Ishikawa (cell line): Measurements from ENCODE around the gene EHMT2.

Source experiments
- CEBPB ChIP-seq: IDR thresholded peaks from 2 replicates; pipeline ENCODE4 v1.6.1; 2012
- EP300 ChIP-seq: IDR thresholded peaks from 2 replicates; pipeline ENCODE4 v1.6.1; 2012; ENCODE audit warnings: borderline replicate concordance
- FOXM1 ChIP-seq: IDR thresholded peaks from 2 replicates; pipeline ENCODE4 v1.6.1; 2012; ENCODE audit warnings: low read depth, borderline replicate concordance
- MAX ChIP-seq: IDR thresholded peaks from 2 replicates; pipeline ENCODE4 v1.6.1; 2012
- RAD21 ChIP-seq: IDR thresholded peaks from 2 replicates; pipeline ENCODE4 v1.6.1; 2012; ENCODE audit warnings: low read depth
- TAF1 ChIP-seq: IDR thresholded peaks from 2 replicates; pipeline ENCODE4 v1.6.1; 2012; ENCODE audit warnings: low read depth, mild to moderate bottlenecking
- TF ChIP-seq, protein P1 (sequence below): IDR thresholded peaks from 2 replicates; pipeline ENCODE4 v1.6.1; 2012; ENCODE audit warnings: low read depth, mild to moderate bottlenecking

DNA sequence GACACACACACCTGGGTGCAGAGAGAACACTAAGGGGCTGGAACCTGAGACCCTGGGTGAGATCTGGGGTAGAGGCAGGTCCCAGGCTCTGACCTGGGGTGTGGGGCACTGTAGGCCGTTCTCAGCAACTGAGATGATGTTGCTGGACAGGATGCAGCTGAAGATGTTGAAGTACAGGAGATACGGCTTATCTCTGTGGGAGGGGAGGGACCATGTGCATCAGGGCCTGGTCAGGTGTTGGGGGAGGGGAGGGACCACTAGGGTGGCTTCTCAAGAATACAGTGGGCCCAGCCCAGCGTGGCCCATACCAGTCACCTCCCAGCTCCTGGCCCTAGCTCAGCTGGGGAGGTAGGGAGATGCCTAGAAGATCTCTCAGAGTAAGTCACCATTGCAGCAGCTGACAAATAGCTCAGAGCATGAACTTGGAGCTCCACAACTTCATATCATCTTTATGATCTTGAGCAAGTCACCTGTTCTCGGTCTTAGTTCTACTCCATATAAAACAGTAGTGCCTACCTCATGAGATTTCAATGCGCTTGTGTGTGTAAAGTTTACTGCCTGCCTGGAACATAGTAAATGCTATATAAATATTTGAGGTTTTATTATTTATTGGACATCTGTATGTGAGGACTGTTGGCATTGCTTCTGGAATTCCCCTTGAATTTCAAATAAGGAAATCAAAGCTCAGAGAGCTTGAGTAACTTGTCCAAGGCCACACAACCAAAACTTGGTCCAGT is 22.5 kb downstream of the EHMT2 start:
- TF ChIP-seq CEBPB (no peak), RAD21 (no peak), EP300 (no peak), MAX (no peak), TAF1 (no peak), FOXM1 (no peak)
- TF ChIP-seq, protein P1, sequence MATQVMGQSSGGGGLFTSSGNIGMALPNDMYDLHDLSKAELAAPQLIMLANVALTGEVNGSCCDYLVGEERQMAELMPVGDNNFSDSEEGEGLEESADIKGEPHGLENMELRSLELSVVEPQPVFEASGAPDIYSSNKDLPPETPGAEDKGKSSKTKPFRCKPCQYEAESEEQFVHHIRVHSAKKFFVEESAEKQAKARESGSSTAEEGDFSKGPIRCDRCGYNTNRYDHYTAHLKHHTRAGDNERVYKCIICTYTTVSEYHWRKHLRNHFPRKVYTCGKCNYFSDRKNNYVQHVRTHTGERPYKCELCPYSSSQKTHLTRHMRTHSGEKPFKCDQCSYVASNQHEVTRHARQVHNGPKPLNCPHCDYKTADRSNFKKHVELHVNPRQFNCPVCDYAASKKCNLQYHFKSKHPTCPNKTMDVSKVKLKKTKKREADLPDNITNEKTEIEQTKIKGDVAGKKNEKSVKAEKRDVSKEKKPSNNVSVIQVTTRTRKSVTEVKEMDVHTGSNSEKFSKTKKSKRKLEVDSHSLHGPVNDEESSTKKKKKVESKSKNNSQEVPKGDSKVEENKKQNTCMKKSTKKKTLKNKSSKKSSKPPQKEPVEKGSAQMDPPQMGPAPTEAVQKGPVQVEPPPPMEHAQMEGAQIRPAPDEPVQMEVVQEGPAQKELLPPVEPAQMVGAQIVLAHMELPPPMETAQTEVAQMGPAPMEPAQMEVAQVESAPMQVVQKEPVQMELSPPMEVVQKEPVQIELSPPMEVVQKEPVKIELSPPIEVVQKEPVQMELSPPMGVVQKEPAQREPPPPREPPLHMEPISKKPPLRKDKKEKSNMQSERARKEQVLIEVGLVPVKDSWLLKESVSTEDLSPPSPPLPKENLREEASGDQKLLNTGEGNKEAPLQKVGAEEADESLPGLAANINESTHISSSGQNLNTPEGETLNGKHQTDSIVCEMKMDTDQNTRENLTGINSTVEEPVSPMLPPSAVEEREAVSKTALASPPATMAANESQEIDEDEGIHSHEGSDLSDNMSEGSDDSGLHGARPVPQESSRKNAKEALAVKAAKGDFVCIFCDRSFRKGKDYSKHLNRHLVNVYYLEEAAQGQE, result no peak
